Stimulated activated CD8-positive, alpha-beta memory T cell treated with anti-CD3 and anti-CD28 coated beads, Interleukin-15, amount 100 ng/mL, for 24 hours (primary cell): ENCODE measurements around the gene SYT9.

ENCODE experiments used
- DNase-seq: peaks from one replicate; pipeline ENCODE4 v3.0.0-alpha.2; 2020; ENCODE audit warnings: low read depth

The SYT9 gene

GRCh38 chr11:7341551-7341950, 89.8 kb downstream of the SYT9 start:
- DNase-seq: no peak

GRCh38 chr11:7347611-7348431, 96.1 kb downstream of the SYT9 start:
- DNase-seq: no peak

- no peak for DNase-seq
Observed at GRCh38 chr11:7348432-7349304, 97.0 kb downstream of the SYT9 start.

- DNase-seq: no peak
Observed at GRCh38 chr11:7351228-7351627, 99.5 kb downstream of the SYT9 start.

GRCh38 chr11:7353100-7353499, 101.4 kb downstream of the SYT9 start:
- DNase-seq: no peak

- no peak for DNase-seq
Observed at GRCh38 chr11:7364660-7365059, 113.0 kb downstream of the SYT9 start.

GRCh38 chr11:7367803-7368202, 116.1 kb downstream of the SYT9 start:
- DNase-seq: no peak

GRCh38 chr11:7376386-7376785, 124.7 kb downstream of the SYT9 start:
- DNase-seq: no peak

- no peak for DNase-seq
Observed at GRCh38 chr11:7381937-7382336, 130.2 kb downstream of the SYT9 start.

GRCh38 chr11:7383406-7383805, 131.7 kb downstream of the SYT9 start:
- no peak for DNase-seq

- no peak for DNase-seq
Observed at GRCh38 chr11:7384691-7385090, 133.0 kb downstream of the SYT9 start.

GRCh38 chr11:7385532-7385931, 133.8 kb downstream of the SYT9 start:
- DNase-seq: no peak

- no peak for DNase-seq
Observed at GRCh38 chr11:7413961-7414915, 162.5 kb downstream of the SYT9 start.

- DNase-seq: no peak
Observed at GRCh38 chr11:7414973-7415817, 163.5 kb downstream of the SYT9 start.

GRCh38 chr11:7416080-7416479, 164.4 kb downstream of the SYT9 start:
- no peak for DNase-seq

- DNase-seq: no peak
Observed at GRCh38 chr11:7417328-7417727, 165.6 kb downstream of the SYT9 start.

- no peak for DNase-seq
Observed at GRCh38 chr11:7418061-7418460, 166.4 kb downstream of the SYT9 start.

GRCh38 chr11:7418906-7419305, 167.2 kb downstream of the SYT9 start:
- no peak for DNase-seq

GRCh38 chr11:7421136-7421535, 169.4 kb downstream of the SYT9 start:
- no peak for DNase-seq

- DNase-seq: no peak
Observed at GRCh38 chr11:7422544-7423331, 171.0 kb downstream of the SYT9 start.
